ENCODE measurements around the gene ITFG1. TPM values are rescaled to one million over a fixed set of nuclear protein-coding genes. Genes with fewer than 3 reads are reported as not detected.
"Not testable (repeated sequence)": the region's sequence is repeated elsewhere in the genome, so short reads cannot be mapped to it uniquely, and the experiment has no call there.

Gene ITFG1
- total RNA-seq, 4 donors from 2014 or later: 12.9 to 100 (median 60.8) TPM

- Histone ChIP-seq H3K27me3 (no peaks in the 10 kb centered on the region), H3K9me3 (no peaks in the 10 kb centered on the region), H3K27ac (no peak overlapping the region), H3K36me3 (no peaks in the 10 kb centered on the region), H3K4me1 (no peaks in the 10 kb centered on the region), H3K4me3 (no peak overlapping the region)
- WGBS, 2 donors (ENCODE audit: low coverage in 1 of 2): 91 to 100% methylated on average over 1 to 5 of the region's 5 CpGs
- TF ChIP-seq EP300 (IDR thresholded peaks at IDR 0.05; ENCODE audit: low read depth) (no peak), CTCF (IDR thresholded peaks at IDR 0.05) (no peak), POLR2A (IDR thresholded peaks at IDR 0.05) (no peak), POLR2AphosphoS5 (IDR thresholded peaks at IDR 0.05) (no peak)
- no peak for DNase-seq
- intact Hi-C loops (cut with DNase I; ENCODE audit: low total_unique reads) (no loop called here), in situ Hi-C loops (cut with MboI; ENCODE audit: low pct_ligation_motif_present in 1 of 4, low pct_unique_long_range_greater_than_20kb in 1 of 4, low sequenced_read_pairs in 3 of 4) (no loop called here)
Measured at GRCh38 chr16:47196457-47196856, 264.4 kb downstream of the ITFG1 start.

GRCh38 chr16:47182318-47182717 is 278.5 kb downstream of the ITFG1 start:
- WGBS, 2 donors (ENCODE audit: low coverage in 1 of 2): 97 to 100% methylated on average over 3 of the region's 3 CpGs
- intact Hi-C loops (cut with DNase I; ENCODE audit: low total_unique reads) (no loop called here), in situ Hi-C loops (cut with MboI; ENCODE audit: low pct_ligation_motif_present in 1 of 4, low pct_unique_long_range_greater_than_20kb in 1 of 4, low sequenced_read_pairs in 3 of 4) (no loop called here)
- Histone ChIP-seq H3K27me3 (no peaks in the 10 kb centered on the region), H3K36me3 (no peaks in the 10 kb centered on the region), H3K9me3 (no peaks in the 10 kb centered on the region), H3K4me3 (no peak overlapping the region), H3K27ac (no peak overlapping the region), H3K4me1 (no peaks in the 10 kb centered on the region)
- no peak for DNase-seq
- no peak for TF ChIP-seq EP300 (IDR thresholded peaks at IDR 0.05; ENCODE audit: low read depth)
- no peak for TF ChIP-seq POLR2A (IDR thresholded peaks at IDR 0.05)
- no peak for TF ChIP-seq CTCF (IDR thresholded peaks at IDR 0.05)

- intact Hi-C loops (cut with DNase I; ENCODE audit: low total_unique reads); H3K36me3 ChIP-seq; DNase-seq; H3K4me1 ChIP-seq; H3K27ac ChIP-seq; in situ Hi-C loops (cut with MboI; ENCODE audit: low pct_ligation_motif_present in 1 of 4, low pct_unique_long_range_greater_than_20kb in 1 of 4, low sequenced_read_pairs in 3 of 4); H3K27me3 ChIP-seq; H3K9me3 ChIP-seq; H3K4me3 ChIP-seq: not testable (repeated sequence)
- 98% methylated on average over 13 of the region's 31 CpGs; no CpG with 5 or more reads in 1 of the 2 donors for WGBS, 2 donors (ENCODE audit: low coverage in 1 of 2)
Measured at GRCh38 chr16:47181066-47181465, 279.8 kb downstream of the ITFG1 start.

GRCh38 chr16:47180073-47180472 is 280.8 kb downstream of the ITFG1 start:
- Histone ChIP-seq H3K9me3 (no peaks in the 10 kb centered on the region), H3K27me3 (no peaks in the 10 kb centered on the region), H3K36me3 (no peaks in the 10 kb centered on the region), H3K4me1 (no peaks in the 10 kb centered on the region), H3K27ac (no peak overlapping the region), H3K4me3 (no peak overlapping the region)
- DNase-seq: no peak
- 91 to 93% methylated on average over 5 to 8 of the region's 8 CpGs for WGBS, 2 donors (ENCODE audit: low coverage in 1 of 2)
- TF ChIP-seq POLR2AphosphoS5 (IDR thresholded peaks at IDR 0.05) (no peak), POLR2A (IDR thresholded peaks at IDR 0.05) (no peak), CTCF (IDR thresholded peaks at IDR 0.05) (no peak), EP300 (IDR thresholded peaks at IDR 0.05; ENCODE audit: low read depth) (no peak)
- intact Hi-C loops (cut with DNase I; ENCODE audit: low total_unique reads): no loop called here
- in situ Hi-C loops (cut with MboI; ENCODE audit: low pct_ligation_motif_present in 1 of 4, low pct_unique_long_range_greater_than_20kb in 1 of 4, low sequenced_read_pairs in 3 of 4): no loop called here

- in situ Hi-C loops (cut with MboI; ENCODE audit: low pct_ligation_motif_present in 1 of 4, low pct_unique_long_range_greater_than_20kb in 1 of 4, low sequenced_read_pairs in 3 of 4) (no loop called here), intact Hi-C loops (cut with DNase I; ENCODE audit: low total_unique reads) (no loop called here)
- no peaks in the 10 kb centered on the region for H3K36me3 ChIP-seq
- H3K27ac ChIP-seq: no peak overlapping the region
- no peaks in the 10 kb centered on the region for H3K9me3 ChIP-seq
- no peak for DNase-seq
- H3K27me3 ChIP-seq: no peaks in the 10 kb centered on the region
- H3K4me1 ChIP-seq: no peaks in the 10 kb centered on the region
- no peak overlapping the region for H3K4me3 ChIP-seq
- TF ChIP-seq POLR2AphosphoS5 (IDR thresholded peaks at IDR 0.05): no peak
- TF ChIP-seq POLR2A (IDR thresholded peaks at IDR 0.05): no peak
- TF ChIP-seq EP300 (IDR thresholded peaks at IDR 0.05; ENCODE audit: low read depth): no peak
- TF ChIP-seq CTCF (IDR thresholded peaks at IDR 0.05): no peak
Measured at GRCh38 chr16:47175152-47175551, 285.7 kb downstream of the ITFG1 start.

All from transverse colon (tissue), 4 donors.